GM08714 (cell line): ENCODE measurements around the gene CERS6.

Source experiments
- H3K4me3 ChIP-seq: fragments of 200-500 bp; sonication (Bioruptor generic); 2 replicates; pipeline ENCODE4 v1.5.1; 2014; ENCODE audit warnings: mild to moderate bottlenecking, low read length, inconsistent platforms
- ZNF274 ChIP-seq: IDR thresholded peaks from 2 replicates; pipeline ENCODE4 v1.6.1; 2012; ENCODE audit warnings: mild to moderate bottlenecking, low read depth, low read length

Gene CERS6

GRCh38 chr2:168589236-168590211 lies 133.5 kb downstream of the CERS6 start:
- no peak overlapping the region for H3K4me3 ChIP-seq
- TF ChIP-seq ZNF274: no peak

- no peak for TF ChIP-seq ZNF274
- H3K4me3 ChIP-seq: no peak overlapping the region
These were observed 136.2 kb downstream of the CERS6 start for GRCh38 chr2:168592181-168592831.

- H3K4me3 ChIP-seq: no peak overlapping the region
- no peak for TF ChIP-seq ZNF274
These were observed 137.6 kb downstream of the CERS6 start for GRCh38 chr2:168593713-168594112.

- H3K4me3 ChIP-seq: no peak overlapping the region; the same call in 1 of the 2 replicates
- TF ChIP-seq ZNF274: no peak
These were observed 138.7 kb downstream of the CERS6 start for GRCh38 chr2:168594778-168595177.

- no peak for TF ChIP-seq ZNF274
- no peak overlapping the region for H3K4me3 ChIP-seq
These were observed 141.0 kb downstream of the CERS6 start for GRCh38 chr2:168596881-168597655.

- no peak for TF ChIP-seq ZNF274
- H3K4me3 ChIP-seq: no peak overlapping the region
These were observed 143.7 kb downstream of the CERS6 start for GRCh38 chr2:168599738-168600137.

GRCh38 chr2:168600949-168601348 lies 144.9 kb downstream of the CERS6 start:
- no peak overlapping the region for H3K4me3 ChIP-seq

GRCh38 chr2:168601741-168602140 lies 145.7 kb downstream of the CERS6 start:
- no peak overlapping the region; the same call in 1 of the 2 replicates for H3K4me3 ChIP-seq
- TF ChIP-seq ZNF274: no peak

More at GRCh38 chr2:168600949-168601348, 144.9 kb downstream of the CERS6 start:
- TF ChIP-seq ZNF274: no peak

- no peak overlapping the region for H3K4me3 ChIP-seq
- no peak for TF ChIP-seq ZNF274
These were observed 146.3 kb downstream of the CERS6 start for GRCh38 chr2:168602379-168602778.

GRCh38 chr2:168602846-168603401 lies 146.9 kb downstream of the CERS6 start:
- TF ChIP-seq ZNF274: no peak
- H3K4me3 ChIP-seq: no peak overlapping the region

GRCh38 chr2:168603439-168603961 lies 147.4 kb downstream of the CERS6 start:
- no peak overlapping the region for H3K4me3 ChIP-seq
- TF ChIP-seq ZNF274: no peak

- no peak for TF ChIP-seq ZNF274
- H3K4me3 ChIP-seq: no peak overlapping the region
These were observed 148.2 kb downstream of the CERS6 start for GRCh38 chr2:168604252-168604651.

- no peak overlapping the region for H3K4me3 ChIP-seq
These were observed 151.9 kb downstream of the CERS6 start for GRCh38 chr2:168607992-168608391.

GRCh38 chr2:168608796-168609195 lies 152.7 kb downstream of the CERS6 start:
- TF ChIP-seq ZNF274: no peak

More at GRCh38 chr2:168607992-168608391, 151.9 kb downstream of the CERS6 start:
- TF ChIP-seq ZNF274: no peak

More at GRCh38 chr2:168608796-168609195, 152.7 kb downstream of the CERS6 start:
- no peak overlapping the region for H3K4me3 ChIP-seq
